ENCODE results near the gene SLCO3A1. TPM values are rescaled to one million over a fixed set of nuclear protein-coding genes. Genes with fewer than 3 reads are reported as not detected.

Gene SLCO3A1
- total and polyA plus RNA-seq, 2 of the 8 experiments (the other 6 are each of a cell fraction or from before 2014, with no cell fraction given) = 15.1 to 20.4 TPM

DNA sequence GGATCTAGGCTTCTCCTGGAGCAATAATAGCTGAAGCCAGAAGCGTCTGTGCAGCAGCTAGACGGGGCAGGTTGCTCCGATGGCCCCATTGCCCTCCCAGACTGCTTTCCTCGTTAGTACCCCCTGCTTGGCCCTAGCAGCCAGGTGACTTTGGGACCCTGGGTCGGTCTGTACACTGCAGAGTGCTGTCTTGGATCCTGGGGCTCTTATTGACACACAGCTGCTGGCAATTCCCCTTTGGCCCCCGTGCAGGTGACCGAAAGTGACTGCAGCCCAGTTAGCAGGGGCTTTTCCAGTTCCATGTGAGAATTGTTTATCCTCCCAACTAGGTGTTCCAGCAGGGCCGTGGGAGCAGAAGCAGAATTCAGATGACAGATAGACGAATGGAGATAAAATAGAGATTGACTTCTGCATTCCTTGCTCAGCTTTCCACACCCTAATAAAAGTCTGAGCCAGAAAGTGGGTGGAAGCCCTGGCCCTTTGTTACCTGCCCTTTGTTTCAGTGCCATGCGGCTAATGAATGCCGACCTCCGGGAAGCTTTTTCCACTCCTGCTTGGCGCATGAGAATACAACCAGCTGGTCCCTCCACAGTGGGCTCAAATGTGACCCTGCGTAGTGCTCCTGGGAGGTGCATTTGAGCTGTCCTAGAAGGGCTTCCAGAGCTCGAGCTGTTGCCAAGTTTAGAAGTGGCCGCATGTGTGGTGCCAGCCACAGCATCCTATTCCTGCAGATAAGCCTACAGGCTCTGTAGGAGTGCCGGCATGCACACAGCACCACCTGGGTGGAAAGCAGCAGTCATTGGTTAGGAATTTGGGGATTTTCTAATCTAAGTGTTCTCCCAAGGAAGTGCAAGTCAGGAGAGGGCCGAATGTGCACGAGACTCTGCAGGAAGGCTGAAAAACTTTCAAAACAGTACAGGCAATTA lies 94.4 kb downstream of the SLCO3A1 start (continued):
- TF ChIP-seq, protein P1, sequence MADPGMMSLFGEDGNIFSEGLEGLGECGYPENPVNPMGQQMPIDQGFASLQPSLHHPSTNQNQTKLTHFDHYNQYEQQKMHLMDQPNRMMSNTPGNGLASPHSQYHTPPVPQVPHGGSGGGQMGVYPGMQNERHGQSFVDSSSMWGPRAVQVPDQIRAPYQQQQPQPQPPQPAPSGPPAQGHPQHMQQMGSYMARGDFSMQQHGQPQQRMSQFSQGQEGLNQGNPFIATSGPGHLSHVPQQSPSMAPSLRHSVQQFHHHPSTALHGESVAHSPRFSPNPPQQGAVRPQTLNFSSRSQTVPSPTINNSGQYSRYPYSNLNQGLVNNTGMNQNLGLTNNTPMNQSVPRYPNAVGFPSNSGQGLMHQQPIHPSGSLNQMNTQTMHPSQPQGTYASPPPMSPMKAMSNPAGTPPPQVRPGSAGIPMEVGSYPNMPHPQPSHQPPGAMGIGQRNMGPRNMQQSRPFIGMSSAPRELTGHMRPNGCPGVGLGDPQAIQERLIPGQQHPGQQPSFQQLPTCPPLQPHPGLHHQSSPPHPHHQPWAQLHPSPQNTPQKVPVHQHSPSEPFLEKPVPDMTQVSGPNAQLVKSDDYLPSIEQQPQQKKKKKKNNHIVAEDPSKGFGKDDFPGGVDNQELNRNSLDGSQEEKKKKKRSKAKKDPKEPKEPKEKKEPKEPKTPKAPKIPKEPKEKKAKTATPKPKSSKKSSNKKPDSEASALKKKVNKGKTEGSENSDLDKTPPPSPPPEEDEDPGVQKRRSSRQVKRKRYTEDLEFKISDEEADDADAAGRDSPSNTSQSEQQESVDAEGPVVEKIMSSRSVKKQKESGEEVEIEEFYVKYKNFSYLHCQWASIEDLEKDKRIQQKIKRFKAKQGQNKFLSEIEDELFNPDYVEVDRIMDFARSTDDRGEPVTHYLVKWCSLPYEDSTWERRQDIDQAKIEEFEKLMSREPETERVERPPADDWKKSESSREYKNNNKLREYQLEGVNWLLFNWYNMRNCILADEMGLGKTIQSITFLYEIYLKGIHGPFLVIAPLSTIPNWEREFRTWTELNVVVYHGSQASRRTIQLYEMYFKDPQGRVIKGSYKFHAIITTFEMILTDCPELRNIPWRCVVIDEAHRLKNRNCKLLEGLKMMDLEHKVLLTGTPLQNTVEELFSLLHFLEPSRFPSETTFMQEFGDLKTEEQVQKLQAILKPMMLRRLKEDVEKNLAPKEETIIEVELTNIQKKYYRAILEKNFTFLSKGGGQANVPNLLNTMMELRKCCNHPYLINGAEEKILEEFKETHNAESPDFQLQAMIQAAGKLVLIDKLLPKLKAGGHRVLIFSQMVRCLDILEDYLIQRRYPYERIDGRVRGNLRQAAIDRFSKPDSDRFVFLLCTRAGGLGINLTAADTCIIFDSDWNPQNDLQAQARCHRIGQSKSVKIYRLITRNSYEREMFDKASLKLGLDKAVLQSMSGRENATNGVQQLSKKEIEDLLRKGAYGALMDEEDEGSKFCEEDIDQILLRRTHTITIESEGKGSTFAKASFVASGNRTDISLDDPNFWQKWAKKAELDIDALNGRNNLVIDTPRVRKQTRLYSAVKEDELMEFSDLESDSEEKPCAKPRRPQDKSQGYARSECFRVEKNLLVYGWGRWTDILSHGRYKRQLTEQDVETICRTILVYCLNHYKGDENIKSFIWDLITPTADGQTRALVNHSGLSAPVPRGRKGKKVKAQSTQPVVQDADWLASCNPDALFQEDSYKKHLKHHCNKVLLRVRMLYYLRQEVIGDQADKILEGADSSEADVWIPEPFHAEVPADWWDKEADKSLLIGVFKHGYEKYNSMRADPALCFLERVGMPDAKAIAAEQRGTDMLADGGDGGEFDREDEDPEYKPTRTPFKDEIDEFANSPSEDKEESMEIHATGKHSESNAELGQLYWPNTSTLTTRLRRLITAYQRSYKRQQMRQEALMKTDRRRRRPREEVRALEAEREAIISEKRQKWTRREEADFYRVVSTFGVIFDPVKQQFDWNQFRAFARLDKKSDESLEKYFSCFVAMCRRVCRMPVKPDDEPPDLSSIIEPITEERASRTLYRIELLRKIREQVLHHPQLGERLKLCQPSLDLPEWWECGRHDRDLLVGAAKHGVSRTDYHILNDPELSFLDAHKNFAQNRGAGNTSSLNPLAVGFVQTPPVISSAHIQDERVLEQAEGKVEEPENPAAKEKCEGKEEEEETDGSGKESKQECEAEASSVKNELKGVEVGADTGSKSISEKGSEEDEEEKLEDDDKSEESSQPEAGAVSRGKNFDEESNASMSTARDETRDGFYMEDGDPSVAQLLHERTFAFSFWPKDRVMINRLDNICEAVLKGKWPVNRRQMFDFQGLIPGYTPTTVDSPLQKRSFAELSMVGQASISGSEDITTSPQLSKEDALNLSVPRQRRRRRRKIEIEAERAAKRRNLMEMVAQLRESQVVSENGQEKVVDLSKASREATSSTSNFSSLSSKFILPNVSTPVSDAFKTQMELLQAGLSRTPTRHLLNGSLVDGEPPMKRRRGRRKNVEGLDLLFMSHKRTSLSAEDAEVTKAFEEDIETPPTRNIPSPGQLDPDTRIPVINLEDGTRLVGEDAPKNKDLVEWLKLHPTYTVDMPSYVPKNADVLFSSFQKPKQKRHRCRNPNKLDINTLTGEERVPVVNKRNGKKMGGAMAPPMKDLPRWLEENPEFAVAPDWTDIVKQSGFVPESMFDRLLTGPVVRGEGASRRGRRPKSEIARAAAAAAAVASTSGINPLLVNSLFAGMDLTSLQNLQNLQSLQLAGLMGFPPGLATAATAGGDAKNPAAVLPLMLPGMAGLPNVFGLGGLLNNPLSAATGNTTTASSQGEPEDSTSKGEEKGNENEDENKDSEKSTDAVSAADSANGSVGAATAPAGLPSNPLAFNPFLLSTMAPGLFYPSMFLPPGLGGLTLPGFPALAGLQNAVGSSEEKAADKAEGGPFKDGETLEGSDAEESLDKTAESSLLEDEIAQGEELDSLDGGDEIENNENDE (IDR thresholded peaks at IDR 0.05; ENCODE audit: insufficient replicate concordance, low read length) = no peak
- 0 out of 3 replicates have a peak, but pooled peaks of 1 of the 2 experiments have one; percentile 8 for TF ChIP-seq EP300 (IDR thresholded peaks at IDR 0.05; ENCODE audit: borderline replicate concordance in 1 of 2, low read depth in 2 of 2, low read length in 2 of 2)
- TF ChIP-seq CBX8 (IDR thresholded peaks at IDR 0.05; ENCODE audit: borderline replicate concordance, low read depth, low read length) = no peak
- TF ChIP-seq MAX (IDR thresholded peaks at IDR 0.05) = peak; percentile 88
- TF ChIP-seq EGR1 (IDR thresholded peaks at IDR 0.05; ENCODE audit: borderline replicate concordance, low read depth, low read length) = no peak
- peak; percentile 41 for TF ChIP-seq TAF1 (IDR thresholded peaks at IDR 0.05; ENCODE audit: low read depth, low read length)
